Common myeloid progenitor, CD34-positive (primary cell): Measurements from ENCODE around the gene PACRG.
"Not testable (repeated sequence)": the region's sequence is repeated elsewhere in the genome, so short reads cannot be mapped to it uniquely, and the experiment has no call there.

Experiments used
- CTCF ChIA-PET: fragments of 350-600 bp; sonication (Branson Sonifier 250); formaldehyde crosslinking; loops from one replicate; lab custom pipeline; 2021; ENCODE audit warnings: antibody characterized with exemption; lab: Charles Lee
- POLR2A ChIA-PET: fragments of 350-600 bp; sonication (Branson Sonifier 250); formaldehyde crosslinking; loops from one replicate; lab custom pipeline; 2021; ENCODE audit warnings: antibody characterized with exemption; lab: Charles Lee
- DNase-seq, 3 donors: peaks; one replicate each; pipeline versions ENCODE4 v3.0.0 to v3.0.0-alpha.2; 2013
- H3K27ac ChIP-seq, 2 experiments: 1 replicate in 1 of 2; 2 replicates in 1 of 2; pipeline ENCODE4 v1.7.0; 2013; ENCODE audit warnings: inconsistent platforms in 2 of 2, low read length in 2 of 2, mild to moderate bottlenecking in 2 of 2, low read depth in 1 of 2, moderate library complexity in 1 of 2; ENCODE audit not compliant: severe bottlenecking in 2 of 2, insufficient read depth in 1 of 2, poor library complexity in 1 of 2
- H3K27me3 ChIP-seq, 5 experiments: replicated peaks in 2 of 5; 1 replicate in 3 of 5; 2 replicates in 2 of 5; pipeline versions ENCODE4 v1.6.1 to v1.7.0; 2013; ENCODE audit warnings: low read length in 4 of 5, mild to moderate bottlenecking in 2 of 5, moderate library complexity in 2 of 5, inconsistent platforms in 1 of 5; ENCODE audit not compliant: insufficient read depth in 5 of 5, control insufficient read depth in 4 of 5
- H3K36me3 ChIP-seq, 4 experiments: 1 replicate in 2 of 4; 2 replicates in 2 of 4; pipeline versions ENCODE4 v1.6.1 to v1.7.0; 2013; ENCODE audit warnings: low read length in 3 of 4, control low read depth in 1 of 4, mild to moderate bottlenecking in 1 of 4; ENCODE audit not compliant: control insufficient read depth in 4 of 4, insufficient read depth in 4 of 4
- H3K4me1 ChIP-seq, 4 experiments: 1 replicate in 3 of 4; 2 replicates in 1 of 4; pipeline versions ENCODE4 v1.6.1 to v1.7.1; 2013; ENCODE audit warnings: low read length in 3 of 4, mild to moderate bottlenecking in 3 of 4, control low read depth in 1 of 4, inconsistent platforms in 1 of 4, moderate library complexity in 1 of 4; ENCODE audit not compliant: control insufficient read depth in 4 of 4, insufficient read depth in 4 of 4; ENCODE audit errors: control extremely low read depth in 1 of 4
- H3K4me3 ChIP-seq, 7 experiments: 1 replicate in 4 of 7; 2 replicates in 3 of 7; pipeline versions ENCODE4 v1.5.1 to v1.7.0; 2013; ENCODE audit warnings: mild to moderate bottlenecking in 7 of 7, low read length in 6 of 7, moderate library complexity in 6 of 7, inconsistent platforms in 2 of 7, low read depth in 2 of 7, control low read depth in 1 of 7; ENCODE audit not compliant: insufficient read depth in 4 of 7, control insufficient read depth in 1 of 7; ENCODE audit errors: extremely low read depth in 1 of 7
- H3K9me3 ChIP-seq, 5 experiments: 1 replicate in 4 of 5; 2 replicates in 1 of 5; pipeline versions ENCODE4 v1.6.1 to v1.7.1; 2013; ENCODE audit warnings: low read length in 4 of 5, mild to moderate bottlenecking in 2 of 5, inconsistent platforms in 1 of 5, low read depth in 1 of 5, moderate library complexity in 1 of 5; ENCODE audit not compliant: control insufficient read depth in 4 of 5, insufficient read depth in 2 of 5; ENCODE audit errors: control extremely low read depth in 1 of 5
- WGBS: methylation state at CpG from one replicate; pipeline ENCODE4 v1.1.5; 2013; ENCODE audit not compliant: insufficient coverage; 5-methylcytosine and 5-hydroxymethylcytosine counted together

Gene PACRG

GRCh38 chr6:163310973-163311383 is 583.2 kb downstream of the PACRG start:
- no CpG with 5 or more reads among the region's 2 CpGs for WGBS
- CTCF ChIA-PET = no interaction called here
- no peak for DNase-seq
- H3K4me1 ChIP-seq = no peaks in the 10 kb centered on the region
- peaks cover 0 to 4% (median 0%) of the 10 kb centered on the region in 5 experiments for H3K9me3 ChIP-seq
- no peaks in the 10 kb centered on the region for H3K36me3 ChIP-seq
- H3K27ac ChIP-seq = no peak overlapping the region
- POLR2A ChIA-PET = no interaction called here
- H3K27me3 ChIP-seq = peaks cover 0 to 7% (median 3%) of the 10 kb centered on the region in 5 experiments
- no peak overlapping the region for H3K4me3 ChIP-seq

- H3K36me3 ChIP-seq = no peaks in the 10 kb centered on the region
- ChIA-PET CTCF (no interaction called here), POLR2A (no interaction called here)
- peaks cover 0 to 4% (median 0%) of the 10 kb centered on the region in 5 experiments for H3K9me3 ChIP-seq
- H3K4me3 ChIP-seq = no peak overlapping the region
- H3K27ac ChIP-seq = no peak overlapping the region
- 100% methylated on average over 1 of the region's 3 CpGs for WGBS
- H3K4me1 ChIP-seq = no peaks in the 10 kb centered on the region
- H3K27me3 ChIP-seq = peaks cover 0 to 7% (median 3%) of the 10 kb centered on the region in 5 experiments
- DNase-seq = no peak
These were observed 584.1 kb downstream of the PACRG start for GRCh38 chr6:163311830-163312229.

- H3K4me1 ChIP-seq = no peaks in the 10 kb centered on the region
- 96% methylated on average over 3 of the region's 4 CpGs for WGBS
- H3K9me3 ChIP-seq = peaks cover 0 to 4% (median 0%) of the 10 kb centered on the region in 5 experiments
- H3K27me3 ChIP-seq = peaks cover 0 to 7% (median 3%) of the 10 kb centered on the region in 5 experiments
- H3K4me3 ChIP-seq = no peak overlapping the region
- H3K36me3 ChIP-seq = no peaks in the 10 kb centered on the region
- POLR2A ChIA-PET = no interaction called here
- CTCF ChIA-PET = no interaction called here
- no peak for DNase-seq
- H3K27ac ChIP-seq = no peak overlapping the region
These were observed 585.8 kb downstream of the PACRG start for GRCh38 chr6:163313566-163313965.

- DNase-seq = no peak
- 100% methylated on average over 4 of the region's 5 CpGs for WGBS
- Histone ChIP-seq H3K27ac (no peak overlapping the region), H3K4me3 (no peak overlapping the region), H3K27me3 (peaks cover 0 to 7% (median 3%) of the 10 kb centered on the region in 5 experiments), H3K4me1 (no peaks in the 10 kb centered on the region), H3K9me3 (peaks cover 0 to 4% (median 0%) of the 10 kb centered on the region in 5 experiments), H3K36me3 (no peaks in the 10 kb centered on the region)
- POLR2A ChIA-PET = no interaction called here
- CTCF ChIA-PET = no interaction called here
These were observed 586.2 kb downstream of the PACRG start for GRCh38 chr6:163313981-163314380.

- DNase-seq = no peak
- POLR2A ChIA-PET = interaction anchor here (1.1 kb wide), 1 partner anchor 30 kb away, joined by 3 read pairs; no protein-coding TSS in a partner anchor
- Histone ChIP-seq H3K4me3 (no peak overlapping the region), H3K27me3 (peaks cover 0 to 7% (median 3%) of the 10 kb centered on the region in 5 experiments), H3K27ac (no peak overlapping the region), H3K4me1 (no peaks in the 10 kb centered on the region), H3K9me3 (peaks cover 0 to 4% (median 0%) of the 10 kb centered on the region in 5 experiments), H3K36me3 (no peaks in the 10 kb centered on the region)
- 94% methylated on average over 8 of the region's 11 CpGs for WGBS
- CTCF ChIA-PET = no interaction called here
These were observed 587.2 kb downstream of the PACRG start for GRCh38 chr6:163314791-163315470.

- H3K9me3 ChIP-seq, DNase-seq, H3K4me1 ChIP-seq, H3K36me3 ChIP-seq, CTCF ChIA-PET, H3K27me3 ChIP-seq, POLR2A ChIA-PET, H3K27ac ChIP-seq, H3K4me3 ChIP-seq: not testable (repeated sequence)
- WGBS = 94% methylated on average over 7 of the region's 12 CpGs
These were observed 589.2 kb downstream of the PACRG start for GRCh38 chr6:163316866-163317495.
